H1 (cell line): ENCODE data around the gene JAKMIP1. TPM values are rescaled to one million over a fixed set of nuclear protein-coding genes. Genes with fewer than 3 reads are reported as not detected.

Source experiments
- ASH2L ChIP-seq: fragments of 200-600, 300-600 bp; sonication (generic); IDR thresholded peaks from one replicate; pipeline ENCODE4 v1.7.1; 2017; ENCODE audit warnings: low read length
- CEBPB ChIP-seq: IDR thresholded peaks from 2 replicates; pipeline ENCODE4 v1.6.1; 2012; ENCODE audit warnings: low read depth, low read length
- EGR1 ChIP-seq: IDR thresholded peaks from 2 replicates; pipeline ENCODE4 v1.6.1; 2011; ENCODE audit warnings: low read depth, low read length, borderline replicate concordance
- FOSL1 ChIP-seq: IDR thresholded peaks from 2 replicates; pipeline ENCODE4 v1.6.1; 2011; ENCODE audit warnings: mild to moderate bottlenecking, low read depth, low read length, moderate library complexity; ENCODE audit not compliant: insufficient read depth
- GABPA ChIP-seq: IDR thresholded peaks from 2 replicates; pipeline ENCODE4 v1.6.1; 2011; ENCODE audit warnings: mild to moderate bottlenecking, low read length, moderate library complexity, borderline replicate concordance; ENCODE audit not compliant: insufficient read depth
- HDAC2 ChIP-seq, 2 experiments: fragments of 300-600 bp in 1 of 2; sonication (generic) in 1 of 2; IDR thresholded peaks; 2 replicates each; pipeline ENCODE4 v1.6.1; 2011 to 2012; ENCODE audit warnings: low read depth in 2 of 2, low read length in 2 of 2, mild to moderate bottlenecking in 2 of 2, moderate library complexity in 2 of 2, borderline replicate concordance in 1 of 2, inconsistent platforms in 1 of 2
- HDAC6 ChIP-seq: IDR thresholded peaks from one replicate; pipeline ENCODE4 v1.7.1; 2012; ENCODE audit warnings: low read depth, mild to moderate bottlenecking, inconsistent platforms, low read length, moderate library complexity
- KDM1A ChIP-seq: fragments of 200-600, 300-600 bp; sonication (generic); IDR thresholded peaks from 2 replicates; pipeline ENCODE4 v1.7.1; 2016; ENCODE audit warnings: mild to moderate bottlenecking, low read length, borderline replicate concordance
- MAFK ChIP-seq: IDR thresholded peaks from 2 replicates; pipeline ENCODE4 v1.6.1; 2012; ENCODE audit warnings: low read depth, mild to moderate bottlenecking, improper control_type of control experiment, low read length
- RBBP5 ChIP-seq: IDR thresholded peaks from 2 replicates; pipeline ENCODE4 v1.7.1; 2012; ENCODE audit warnings: low read depth, mild to moderate bottlenecking, inconsistent platforms, low read length, moderate library complexity, borderline replicate concordance
- SP2 ChIP-seq: IDR thresholded peaks from 2 replicates; pipeline ENCODE4 v1.6.1; 2012; ENCODE audit warnings: mild to moderate bottlenecking, low read length, inconsistent platforms
- TEAD4 ChIP-seq: IDR thresholded peaks from 2 replicates; pipeline ENCODE4 v1.6.1; 2012; ENCODE audit warnings: low read depth, low read length, inconsistent platforms, mixed read lengths
- YY1 ChIP-seq: IDR thresholded peaks from 2 replicates; pipeline ENCODE4 v1.6.1; 2011; ENCODE audit warnings: low read depth, mild to moderate bottlenecking, low read length
- polyA plus RNA-seq, 7 experiments: library from polyadenylated mRNA; depleted of rRNA in 3 of 7; stranded (reverse) in 5 of 7; unstranded in 2 of 7; fragments of >200 nt in 5 of 7; fragments of 200-250 nt in 2 of 7; gene quantifications; 1 replicate in 5 of 7; 2 replicates in 1 of 7; 4 replicates in 1 of 7; pipeline versions ENCODE4 v1.2.1 to v1.2.3, GENCODE V29; 2011 to 2013; ENCODE audit warnings: missing spikeins in 2 of 7, mixed read lengths in 2 of 7
- total RNA-seq: library from RNA; stranded (reverse); fragmentation: NEBNext Ultra II Directional; extraction: Animal tissue kit (Norgen Biotek cat#: 25700); gene quantifications from 2 replicates; pipeline ENCODE4 v1.2.1, GENCODE V29; 2021
- TF ChIP-seq, protein P1 (sequence below): IDR thresholded peaks from 2 replicates; pipeline ENCODE4 v1.6.1; 2011; ENCODE audit warnings: low read length, improper control_type of control experiment
- TF ChIP-seq, protein P2 (sequence below): IDR thresholded peaks from 2 replicates; pipeline ENCODE4 v1.6.1; 2011; ENCODE audit warnings: low read depth, mild to moderate bottlenecking, low read length; ENCODE audit not compliant: insufficient read depth
- TF ChIP-seq, protein P3 (sequence below): IDR thresholded peaks from 2 replicates; pipeline ENCODE4 v1.6.1; 2012; ENCODE audit warnings: inconsistent platforms

JAKMIP1 gene
- total and polyA plus RNA-seq, 2 of the 8 experiments (the other 6 are each of a cell fraction or from before 2014, with no cell fraction given), result 2.5 to 4.4 TPM

GRCh38 chr4:6221851-6222760, 21.8 kb upstream of the JAKMIP1 start (continued):
- TF ChIP-seq ASH2L (peak; percentile 12), TEAD4 (0 out of 2 replicates have a peak, but pooled peaks have one; percentile 6), KDM1A (peak; percentile 100), RBBP5 (peak; percentile 70; the same call in 1 of the 2 replicates), EGR1 (peak; percentile 96), CEBPB (peak; percentile 62), HDAC6 (no peak), YY1 (no peak), FOSL1 (no peak), MAFK (no peak), GABPA (no peak), HDAC2 (IDR thresholded peaks at IDR 0.05; ENCODE audit: borderline replicate concordance in 1 of 2, low read depth in 2 of 2, low read length in 2 of 2) (peak in 1 of 2 experiments; percentile 100; a peak in 2 of 4 replicates), SP2 (no peak)
- TF ChIP-seq, protein P1, sequence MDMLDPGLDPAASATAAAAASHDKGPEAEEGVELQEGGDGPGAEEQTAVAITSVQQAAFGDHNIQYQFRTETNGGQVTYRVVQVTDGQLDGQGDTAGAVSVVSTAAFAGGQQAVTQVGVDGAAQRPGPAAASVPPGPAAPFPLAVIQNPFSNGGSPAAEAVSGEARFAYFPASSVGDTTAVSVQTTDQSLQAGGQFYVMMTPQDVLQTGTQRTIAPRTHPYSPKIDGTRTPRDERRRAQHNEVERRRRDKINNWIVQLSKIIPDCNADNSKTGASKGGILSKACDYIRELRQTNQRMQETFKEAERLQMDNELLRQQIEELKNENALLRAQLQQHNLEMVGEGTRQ, result no peak
- TF ChIP-seq, protein P2, sequence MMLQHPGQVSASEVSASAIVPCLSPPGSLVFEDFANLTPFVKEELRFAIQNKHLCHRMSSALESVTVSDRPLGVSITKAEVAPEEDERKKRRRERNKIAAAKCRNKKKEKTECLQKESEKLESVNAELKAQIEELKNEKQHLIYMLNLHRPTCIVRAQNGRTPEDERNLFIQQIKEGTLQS, result no peak
- TF ChIP-seq, protein P3, sequence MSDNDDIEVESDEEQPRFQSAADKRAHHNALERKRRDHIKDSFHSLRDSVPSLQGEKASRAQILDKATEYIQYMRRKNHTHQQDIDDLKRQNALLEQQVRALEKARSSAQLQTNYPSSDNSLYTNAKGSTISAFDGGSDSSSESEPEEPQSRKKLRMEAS, result no peak; the same call in none of the 2 replicates
